Uterus (tissue), 4 donors: ENCODE data around the gene CSHL1. TPM values are rescaled to one million over a fixed set of nuclear protein-coding genes. Genes with fewer than 3 reads are reported as not detected.

Experiments used
- DNase-seq, 2 donors: peaks; one replicate each; pipeline ENCODE4 v3.0.0-alpha.2; 2019 to 2020
- H3K27ac ChIP-seq, 2 donors: fragments of 200-600 bp; sonication (generic); 1 replicate in 1 of 2; 2 replicates in 1 of 2; pipeline ENCODE4 v1.5.1; 2016 to 2018
- H3K27me3 ChIP-seq, 2 donors: fragments of 200-600 bp; sonication (generic); one replicate each; pipeline ENCODE4 v1.5.1; 2018 to 2019; ENCODE audit warnings: control low read depth in 1 of 2
- H3K36me3 ChIP-seq, 2 donors: fragments of 200-600 bp; sonication (generic); one replicate each; pipeline ENCODE4 v1.5.1; 2019; ENCODE audit warnings: control low read depth in 1 of 2
- H3K4me1 ChIP-seq, 2 donors: fragments of 200-600 bp; sonication (generic); one replicate each; pipeline ENCODE4 v1.5.1; 2018 to 2019; ENCODE audit warnings: control low read depth in 1 of 2
- H3K4me3 ChIP-seq, 2 donors: fragments of 200-600 bp; sonication (generic); 1 replicate in 1 of 2; 2 replicates in 1 of 2; pipeline ENCODE4 v1.5.1; 2018 to 2019; ENCODE audit warnings: mild to moderate bottlenecking in 1 of 2
- H3K9me3 ChIP-seq, 2 donors: fragments of 200-600 bp; sonication (generic); one replicate each; pipeline ENCODE4 v1.5.1; 2019; ENCODE audit warnings: control low read depth in 1 of 2
- CTCF ChIP-seq, 4 experiments: fragments of 200-600 bp in 2 of 4; fragments of 450-650 bp in 2 of 4; sonication (generic) in 2 of 4; IDR thresholded peaks; one replicate each; pipeline ENCODE4 v1.5.1; 2016 to 2019; ENCODE audit warnings: antibody characterized with exemption in 4 of 4, mild to moderate bottlenecking in 2 of 4, moderate library complexity in 1 of 4
- POLR2A ChIP-seq, 2 donors: fragments of 450-650 bp; IDR thresholded peaks; one replicate each; pipeline ENCODE4 v1.6.1; 2016; ENCODE audit warnings: antibody characterized with exemption in 2 of 2, mild to moderate bottlenecking in 1 of 2, moderate library complexity in 1 of 2
- intact Hi-C: fragments of 100-400 bp; cut with DNase I; formaldehyde crosslinking; loops from one replicate; pipeline ENCODE4 v1.15.1; 2023; ENCODE audit warnings: low total_unique reads
- total RNA-seq, 4 donors: library from RNA; depleted of rRNA in 3 of 4; stranded (reverse); fragments of >200 nt in 3 of 4; gene quantifications; one replicate each; pipeline versions ENCODE4 v1.1.0 to v1.2.4, GENCODE V29; 2014 to 2023
- donor health status: DM: yes; HTN: yes; CAD: no.

The CSHL1 gene
- total RNA-seq, result not detected

- DNase-seq, result no peak
- Histone ChIP-seq H3K36me3 (no peaks in the 10 kb centered on the region), H3K27ac (no peak within 1 kb of the TSS), H3K4me1 (no peaks in the 10 kb centered on the region), H3K27me3 (no peaks in the 10 kb centered on the region), H3K4me3 (no peak within 1 kb of the TSS), H3K9me3 (no peaks in the 10 kb centered on the region)
- TF ChIP-seq CTCF (IDR thresholded peaks at IDR 0.05) (no peak), POLR2A (IDR thresholded peaks at IDR 0.05) (no peak)
- intact Hi-C loops, result loop anchor here (10.0 kb wide), 1 partner anchor 224 kb away; the partner anchor contains the start of gene ERN1
Measured at GRCh38 chr17:63911041-63911635, at the start of gene CSHL1. Gene CSHL1, minus strand, starts transcription at chr17:63911258. Its CDS starts 62 bp downstream, at chr17:63911196.

GRCh38 chr17:63960430-63960829 is 49.4 kb upstream of the CSHL1 start:
- Histone ChIP-seq H3K27ac (no peak overlapping the region), H3K27me3 (no peaks in the 10 kb centered on the region), H3K9me3 (no peaks in the 10 kb centered on the region), H3K4me1 (no peaks in the 10 kb centered on the region), H3K36me3 (no peaks in the 10 kb centered on the region), H3K4me3 (no peak overlapping the region)
- intact Hi-C loops, result no loop called here
- no peak for TF ChIP-seq POLR2A (IDR thresholded peaks at IDR 0.05)
- no peak for TF ChIP-seq CTCF (IDR thresholded peaks at IDR 0.05)
- no peak for DNase-seq

- Histone ChIP-seq H3K27me3 (no peaks in the 10 kb centered on the region), H3K4me1 (no peaks in the 10 kb centered on the region), H3K27ac (no peak overlapping the region), H3K4me3 (no peak overlapping the region), H3K9me3 (no peaks in the 10 kb centered on the region), H3K36me3 (no peaks in the 10 kb centered on the region)
- TF ChIP-seq CTCF (IDR thresholded peaks at IDR 0.05) (no peak), POLR2A (IDR thresholded peaks at IDR 0.05) (no peak)
- DNase-seq, result no peak
- intact Hi-C loops, result no loop called here
Measured at GRCh38 chr17:63960006-63960405, 48.9 kb upstream of the CSHL1 start.

GRCh38 chr17:63956296-63956920 is 45.4 kb upstream of the CSHL1 start:
- Histone ChIP-seq H3K4me3 (no peak overlapping the region), H3K27me3 (no peaks in the 10 kb centered on the region), H3K9me3 (no peaks in the 10 kb centered on the region), H3K27ac (no peak overlapping the region), H3K36me3 (no peaks in the 10 kb centered on the region), H3K4me1 (no peaks in the 10 kb centered on the region)
- no peak for DNase-seq
- TF ChIP-seq POLR2A (IDR thresholded peaks at IDR 0.05), result no peak
- intact Hi-C loops, result no loop called here

- Histone ChIP-seq H3K4me1 (no peaks in the 10 kb centered on the region), H3K27me3 (no peaks in the 10 kb centered on the region), H3K36me3 (no peaks in the 10 kb centered on the region), H3K4me3 (no peak overlapping the region), H3K27ac (no peak overlapping the region), H3K9me3 (no peaks in the 10 kb centered on the region)
- intact Hi-C loops, result no loop called here
- DNase-seq, result no peak
- TF ChIP-seq POLR2A (IDR thresholded peaks at IDR 0.05) (no peak), CTCF (IDR thresholded peaks at IDR 0.05) (no peak)
Measured at GRCh38 chr17:63955791-63956190, 44.7 kb upstream of the CSHL1 start.
